ENCODE data around the gene FAM83C. TPM values are rescaled to one million over a fixed set of nuclear protein-coding genes. Genes with fewer than 3 reads are reported as not detected.
A peak's percentile ranks its signal among the peaks of the same experiment; 100 is the strongest.

Gene FAM83C
- total RNA-seq, 1 experiment from 2014 or later, result not detected

GRCh38 chr20:35329435-35330139, 37.4 kb upstream of the FAM83C start:
- peak; percentile 82 for DNase-seq (ENCODE audit: low spot score)
- CTCF ChIA-PET, result interaction anchor here (0.5 to 5.9 kb wide), 47 partner anchors 9 to 1646 kb away, joined by 3 to 102 read pairs (median 5); partner anchors contain the start of genes CEP250, EDEM2, EIF6 and FAM83C
- ATAC-seq, result peak; percentile 99
- no peaks in the 10 kb centered on the region for H3K9me3 Mint-ChIP-seq
- H3K27me3 Mint-ChIP-seq (ENCODE audit: low read depth), result no peaks in the 10 kb centered on the region
- no peak overlapping the region for H3K4me3 Mint-ChIP-seq
- 0 out of 2 replicates have a peak overlapping the region, but pooled peaks have one; percentile 40 for H3K27ac Mint-ChIP-seq
- H3K4me1 Mint-ChIP-seq, result peaks cover 11% of the 10 kb centered on the region; the same call in 1 of the 2 replicates
- no peaks in the 10 kb centered on the region for H3K36me3 Mint-ChIP-seq
- POLR2A ChIA-PET, result interaction anchor here (1.1 kb wide), 1 partner anchor 45 kb away, joined by 3 read pairs; the partner anchor contains the start of gene EIF6
- TF ChIP-seq AFF4 (CRISPR knock-in tag; IDR thresholded peaks at IDR 0.05; ENCODE audit: borderline replicate concordance), result no peak
- TF ChIP-seq CTCF (IDR thresholded peaks at IDR 0.05), result peak; percentile 58
- no peak for TF ChIP-seq CREM (CRISPR knock-in tag; IDR thresholded peaks at IDR 0.05)

- H3K27me3 Mint-ChIP-seq (ENCODE audit: low read depth), result no peaks in the 10 kb centered on the region
- H3K27ac Mint-ChIP-seq, result peak overlapping the region; percentile 52; the same call in 1 of the 2 replicates
- H3K36me3 Mint-ChIP-seq, result no peaks in the 10 kb centered on the region
- DNase-seq (ENCODE audit: low spot score) (no peak), ATAC-seq (no peak)
- H3K4me1 Mint-ChIP-seq, result peaks cover 11% of the 10 kb centered on the region; the same call in 1 of the 2 replicates
- H3K4me3 Mint-ChIP-seq, result no peak overlapping the region
- CTCF ChIA-PET, result interaction anchor here (0.8 to 5.9 kb wide), 18 partner anchors 9 to 373 kb away, joined by 3 to 102 read pairs (median 8); partner anchors contain the start of genes CEP250, GDF5, GSS and MYH7B
- POLR2A ChIA-PET, result no interaction called here
- no peaks in the 10 kb centered on the region for H3K9me3 Mint-ChIP-seq
- no peak for TF ChIP-seq ZNF138 (CRISPR knock-in tag; conservative IDR thresholded peaks at IDR 0.05)
- TF ChIP-seq RORB (CRISPR knock-in tag; IDR thresholded peaks at IDR 0.05), result no peak
- no peak for TF ChIP-seq ZNF281 (CRISPR knock-in tag; IDR thresholded peaks at IDR 0.05)
- TF ChIP-seq E2F1 (CRISPR knock-in tag; IDR thresholded peaks at IDR 0.05), result no peak
- TF ChIP-seq HMGA2 (CRISPR knock-in tag; IDR thresholded peaks at IDR 0.05), result no peak
- TF ChIP-seq FOXJ3 (CRISPR knock-in tag; IDR thresholded peaks at IDR 0.05; ENCODE audit: borderline replicate concordance), result no peak
- TF ChIP-seq FOXP1 (CRISPR knock-in tag; IDR thresholded peaks at IDR 0.05; ENCODE audit: borderline replicate concordance), result no peak
- TF ChIP-seq ATF3 (CRISPR knock-in tag; conservative IDR thresholded peaks at IDR 0.05), result no peak
- TF ChIP-seq CREB1 (CRISPR knock-in tag; IDR thresholded peaks at IDR 0.05), result no peak
- TF ChIP-seq ARID4B (CRISPR knock-in tag; IDR thresholded peaks at IDR 0.05; ENCODE audit: borderline replicate concordance), result no peak
- TF ChIP-seq SP1 (CRISPR knock-in tag; conservative IDR thresholded peaks at IDR 0.05), result no peak
- no peak for TF ChIP-seq ZMAT4 (CRISPR knock-in tag; IDR thresholded peaks at IDR 0.05)
- TF ChIP-seq ERG (CRISPR knock-in tag; IDR thresholded peaks at IDR 0.05), result no peak
- TF ChIP-seq PRRX2 (CRISPR knock-in tag; IDR thresholded peaks at IDR 0.05), result no peak
Observed at GRCh38 chr20:35328689-35329088, 36.5 kb upstream of the FAM83C start.
